Suppressor macrophage (primary cell): Measurements from ENCODE around the gene ARHGAP23.

Experiments
- DNase-seq, 4 experiments: peaks; one replicate each; pipeline ENCODE4 v3.0.0-alpha.2; 2020 to 2022

The ARHGAP23 gene

GRCh38 chr17:38554430-38555350, 126.4 kb downstream of the ARHGAP23 start:
- DNase-seq = no peak

DNA sequence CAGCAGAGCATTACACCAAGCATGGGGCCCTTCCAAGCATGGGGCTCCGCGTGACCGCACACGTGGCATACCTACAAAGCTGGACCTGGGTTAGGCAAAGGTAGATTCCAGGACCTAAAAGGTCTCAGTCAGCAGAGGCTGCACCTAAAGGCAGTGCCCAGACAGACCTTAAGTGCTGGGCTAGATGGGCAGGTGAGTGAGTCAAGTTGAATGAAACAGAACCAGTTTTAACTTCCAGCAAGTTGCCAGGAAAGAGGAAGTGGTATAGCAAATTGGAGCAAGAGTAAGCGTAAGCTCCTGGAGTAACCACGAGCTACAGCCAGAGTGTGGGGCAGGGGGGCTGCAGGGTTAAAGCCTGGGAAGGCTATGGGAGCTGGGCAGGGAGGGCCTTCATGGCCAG, 128.0 kb downstream of the ARHGAP23 start:
- peak; percentile 29 to 70 (median 56) for DNase-seq

DNA sequence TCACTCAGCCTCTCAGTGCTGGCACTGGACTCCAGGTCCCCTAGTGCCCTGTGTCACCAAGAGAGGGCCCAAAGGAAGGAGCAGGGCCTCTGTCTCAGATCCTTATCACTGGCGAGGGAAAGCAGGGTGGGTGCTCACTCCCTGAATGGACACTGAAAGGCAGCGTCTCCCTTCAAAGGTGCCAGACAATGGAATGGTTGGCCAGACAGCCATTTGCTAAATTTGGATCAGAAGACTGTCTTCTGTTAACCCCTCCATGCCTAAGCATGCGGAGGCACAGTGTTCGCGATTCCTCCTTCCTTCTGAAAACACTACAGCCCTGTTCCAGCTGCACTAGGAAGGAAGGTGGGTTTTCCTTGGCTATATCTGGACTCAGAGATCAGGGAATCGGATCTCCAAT, 129.1 kb downstream of the ARHGAP23 start:
- DNase-seq = no peak

- peak; percentile 93 to 97 (median 95) for DNase-seq
Observed at GRCh38 chr17:38557836-38558727, 129.8 kb downstream of the ARHGAP23 start.

- DNase-seq = peak in 1 of 4 experiments; percentile 16
Observed at GRCh38 chr17:38558728-38559050, 130.4 kb downstream of the ARHGAP23 start.

DNA sequence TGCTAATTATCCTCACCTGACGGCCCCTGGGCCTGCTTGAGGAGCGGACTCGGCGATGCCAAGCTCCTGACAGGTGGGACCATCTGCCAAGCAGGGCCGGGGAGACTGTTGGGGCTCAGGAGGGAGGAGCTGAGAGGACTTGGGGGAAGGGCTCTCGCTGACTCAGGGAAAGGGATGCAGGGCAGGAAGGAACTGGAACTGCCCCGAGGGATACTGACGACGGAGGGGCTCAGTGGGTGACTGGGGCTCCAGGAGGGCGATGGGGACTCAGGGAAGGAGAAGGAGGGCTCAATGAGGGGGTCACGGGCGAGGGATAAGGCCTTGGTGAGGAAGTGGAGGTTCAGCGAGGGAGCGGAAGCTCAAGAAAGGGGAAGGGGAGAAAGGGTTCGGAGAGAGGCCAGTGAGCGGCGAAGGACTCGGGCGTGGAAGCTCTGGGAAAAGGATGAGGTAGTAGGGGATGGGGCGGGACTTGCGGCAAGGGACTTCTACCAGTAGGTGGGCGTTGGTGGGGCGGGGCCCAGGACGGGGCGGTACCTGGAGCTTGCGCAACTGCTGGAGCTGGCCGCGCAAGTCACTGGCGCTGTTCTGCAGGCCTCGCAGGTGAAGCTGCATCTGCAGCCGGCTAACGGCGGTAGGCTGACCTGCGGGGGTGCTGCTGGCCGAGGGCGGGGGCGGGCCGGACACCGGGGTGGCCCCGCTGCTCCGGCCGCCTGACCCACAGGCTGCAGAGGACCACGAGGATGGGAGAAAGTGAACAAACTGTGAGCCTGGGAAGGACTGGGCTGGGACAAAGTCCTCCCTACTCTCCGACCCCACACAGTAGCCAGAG, 131.0 kb downstream of the ARHGAP23 start:
- DNase-seq = peak; percentile 84 to 94 (median 92)

DNA sequence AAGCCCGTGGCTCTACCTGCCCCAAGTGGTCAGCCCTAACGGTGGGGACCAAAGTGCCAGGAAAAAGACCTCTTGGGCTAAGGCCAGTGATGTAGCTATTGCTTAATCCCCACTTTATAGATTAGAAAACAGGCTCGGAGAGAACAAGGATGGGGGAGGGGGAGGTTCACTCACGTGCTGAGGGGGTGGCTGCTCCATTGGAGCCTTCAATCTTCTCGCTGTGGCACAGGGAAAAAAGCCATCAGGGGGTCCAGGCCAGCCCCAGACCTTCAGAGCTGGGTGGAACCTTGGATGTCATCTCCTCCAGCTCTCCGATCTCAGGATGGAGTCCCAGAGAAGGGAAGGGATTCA, 131.6 kb downstream of the ARHGAP23 start:
- DNase-seq = no peak

DNA sequence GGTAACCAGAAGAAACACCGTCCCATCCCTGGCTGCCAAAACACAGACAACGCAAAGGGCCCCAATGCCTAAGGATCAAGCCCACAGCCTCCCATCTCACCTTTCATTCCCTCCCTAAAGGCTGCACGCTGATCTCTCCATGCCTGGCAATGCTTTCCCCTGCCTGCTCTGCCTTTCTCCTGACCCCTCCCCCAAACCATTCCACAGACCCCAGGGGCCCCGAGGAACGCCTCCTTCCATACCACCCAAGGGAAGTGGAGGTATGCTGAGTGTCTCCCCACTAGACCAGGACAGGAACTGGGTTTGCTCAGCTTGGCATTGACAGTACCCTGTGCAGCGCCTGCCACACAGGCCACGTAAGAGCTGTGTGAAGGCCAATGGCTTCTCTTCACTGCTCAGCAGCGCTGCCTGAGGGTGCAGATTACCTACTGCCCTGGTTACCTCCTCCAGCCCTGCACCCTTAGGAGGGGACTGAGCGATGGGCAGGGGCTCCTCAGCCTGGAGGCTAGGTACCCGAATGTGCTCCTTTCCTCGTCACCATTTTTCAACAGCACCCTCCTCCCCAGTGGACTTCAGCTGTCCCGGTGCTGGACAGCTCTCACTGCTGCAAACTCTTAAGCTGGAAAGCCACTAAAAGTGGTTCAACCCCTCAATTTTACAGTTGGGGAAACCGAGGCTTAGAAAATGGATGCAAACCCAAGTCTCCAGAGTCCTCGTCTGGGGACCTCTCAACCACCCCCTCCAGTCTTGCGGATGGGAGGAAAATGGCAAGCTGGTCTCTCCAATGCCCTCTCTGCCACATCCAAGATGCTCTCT, 132.4 kb downstream of the ARHGAP23 start:
- DNase-seq = peak; percentile 12 to 57 (median 40)

GRCh38 chr17:38561416-38562214, 133.4 kb downstream of the ARHGAP23 start:
- no peak for DNase-seq
